Epithelial cell of esophagus (primary cell): Measurements from ENCODE around the gene TEX2.

ENCODE experiments used
- DNase-seq: peaks from one replicate; pipeline ENCODE4 v3.0.0; 2010; ENCODE audit warnings: low read depth
- H3K4me3 ChIP-seq: 2 replicates; pipeline ENCODE4 v1.5.1; 2011; ENCODE audit warnings: mild to moderate bottlenecking, low read length, control low read depth
- CTCF ChIP-seq: IDR thresholded peaks from 2 replicates; pipeline ENCODE4 v1.5.1; 2011; ENCODE audit warnings: low read depth, mild to moderate bottlenecking, low read length, control low read depth, inconsistent platforms; ENCODE audit not compliant: insufficient read depth; ENCODE audit errors: missing control alignments

The TEX2 gene

GRCh38 chr17:64277831-64278562 is 14.9 kb upstream of the TEX2 start:
- no peak for DNase-seq
- TF ChIP-seq CTCF = no peak
- H3K4me3 ChIP-seq = no peak overlapping the region

GRCh38 chr17:64276961-64277505 is 14.0 kb upstream of the TEX2 start:
- H3K4me3 ChIP-seq = no peak overlapping the region
- no peak for DNase-seq
- TF ChIP-seq CTCF = no peak

GRCh38 chr17:64275016-64275415 is 12.0 kb upstream of the TEX2 start:
- TF ChIP-seq CTCF = no peak
- H3K4me3 ChIP-seq = no peak overlapping the region
- peak; percentile 52 for DNase-seq

- no peak for DNase-seq
- H3K4me3 ChIP-seq = no peak overlapping the region
- TF ChIP-seq CTCF = no peak
These were observed 9.9 kb upstream of the TEX2 start for GRCh38 chr17:64273006-64273405.

GRCh38 chr17:64270885-64271284 is 7.8 kb upstream of the TEX2 start:
- H3K4me3 ChIP-seq = no peak overlapping the region
- TF ChIP-seq CTCF = no peak
- DNase-seq = no peak

GRCh38 chr17:64269687-64270649 is 6.9 kb upstream of the TEX2 start:
- no peak for DNase-seq
- H3K4me3 ChIP-seq = no peak overlapping the region
- no peak for TF ChIP-seq CTCF
